Fibroblast of peridontal ligament (primary cell): ENCODE data around the gene GRM3.
A peak's percentile ranks its signal among the peaks of the same experiment; 100 is the strongest.

Source experiments
- DNase-seq: peaks from one replicate; pipeline ENCODE4 v3.0.0-alpha.2; 2010; ENCODE audit errors: extremely low read depth

The GRM3 gene

GRCh38 chr7:86904949-86905834 lies 261.5 kb downstream of the GRM3 start:
- DNase-seq: peak; percentile 44

- DNase-seq: no peak
Observed at GRCh38 chr7:86908948-86909347, 265.2 kb downstream of the GRM3 start.

GRCh38 chr7:86911659-86912058 lies 267.9 kb downstream of the GRM3 start:
- no peak for DNase-seq

- DNase-seq: peak; percentile 85
Observed at GRCh38 chr7:86913709-86914108, 270.0 kb downstream of the GRM3 start.
